ENCODE measurements around the gene ABHD12. TPM values are rescaled to one million over a fixed set of nuclear protein-coding genes. Genes with fewer than 3 reads are reported as not detected.

The ABHD12 gene
- total RNA-seq, 1 experiment from 2014 or later, result 56.7 TPM

- no peak for DNase-seq (ENCODE audit: low read depth, low spot score)
- in situ Hi-C loops (cut with HindIII; ENCODE audit: low pct_unique_long_range_greater_than_20kb, low sequenced_read_pairs), result no loop called here
Observed at GRCh38 chr20:25259788-25260254, 130.8 kb downstream of the ABHD12 start.

DNA sequence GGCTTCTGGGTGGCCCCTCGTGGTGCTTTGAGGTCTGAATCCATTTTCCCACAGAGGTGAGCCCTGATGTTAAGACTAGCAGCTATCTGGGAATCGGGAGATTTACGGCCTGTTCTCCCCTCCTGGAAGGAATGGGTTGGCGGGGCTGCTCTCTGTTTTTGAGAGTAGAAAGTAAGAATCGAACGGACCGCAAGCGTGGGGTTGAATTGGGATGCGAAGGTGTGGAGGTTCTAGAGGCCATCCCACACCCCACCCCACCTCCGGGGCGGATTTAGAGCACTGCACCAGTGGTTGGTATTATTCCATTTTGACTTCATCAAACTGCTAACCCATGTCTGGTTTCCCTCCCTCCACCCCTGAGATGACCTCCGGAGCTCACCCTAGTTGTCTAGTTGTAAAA lies 131.3 kb downstream of the ABHD12 start:
- in situ Hi-C loops (cut with HindIII; ENCODE audit: low pct_unique_long_range_greater_than_20kb, low sequenced_read_pairs), result no loop called here
- DNase-seq (ENCODE audit: low read depth, low spot score), result no peak

DNA sequence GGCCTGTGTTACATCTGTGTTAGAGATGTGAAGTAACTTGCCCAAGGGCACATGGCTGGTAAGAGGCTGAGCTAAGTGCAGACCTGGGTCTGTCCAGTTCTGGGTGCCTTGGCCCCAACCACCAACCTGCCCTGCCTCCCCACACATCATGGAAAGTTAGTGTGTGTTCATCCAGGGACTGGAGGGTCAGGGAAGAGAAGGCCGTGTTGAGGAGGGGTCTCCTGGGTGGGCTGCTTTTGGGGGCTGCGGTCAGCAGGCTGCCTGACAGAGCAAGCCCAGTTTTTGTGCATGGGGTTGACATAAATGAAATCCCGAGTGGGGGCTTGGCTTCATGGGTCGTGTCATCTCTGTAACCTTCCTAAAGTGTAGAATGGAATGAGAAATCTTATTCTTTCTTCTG lies 131.8 kb downstream of the ABHD12 start:
- in situ Hi-C loops (cut with HindIII; ENCODE audit: low pct_unique_long_range_greater_than_20kb, low sequenced_read_pairs), result no loop called here
- DNase-seq (ENCODE audit: low read depth, low spot score), result no peak

DNA sequence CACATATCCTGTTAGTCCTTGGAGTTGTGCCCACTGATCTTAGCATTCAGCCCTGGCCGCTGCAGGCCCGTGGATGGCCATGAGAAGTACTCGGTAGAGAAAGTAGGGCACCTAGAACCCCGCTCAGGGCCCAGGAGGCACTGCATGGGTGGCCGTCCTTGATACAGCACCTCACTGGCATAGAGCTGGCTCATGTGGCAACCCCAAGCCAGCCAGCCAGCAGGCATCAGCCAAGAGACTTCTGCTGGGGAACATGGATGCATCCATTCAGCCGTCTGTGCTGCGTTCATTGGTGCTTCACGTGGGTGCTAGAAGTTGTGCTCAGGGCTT lies 132.2 kb downstream of the ABHD12 start:
- no peak for DNase-seq (ENCODE audit: low read depth, low spot score)

DNA sequence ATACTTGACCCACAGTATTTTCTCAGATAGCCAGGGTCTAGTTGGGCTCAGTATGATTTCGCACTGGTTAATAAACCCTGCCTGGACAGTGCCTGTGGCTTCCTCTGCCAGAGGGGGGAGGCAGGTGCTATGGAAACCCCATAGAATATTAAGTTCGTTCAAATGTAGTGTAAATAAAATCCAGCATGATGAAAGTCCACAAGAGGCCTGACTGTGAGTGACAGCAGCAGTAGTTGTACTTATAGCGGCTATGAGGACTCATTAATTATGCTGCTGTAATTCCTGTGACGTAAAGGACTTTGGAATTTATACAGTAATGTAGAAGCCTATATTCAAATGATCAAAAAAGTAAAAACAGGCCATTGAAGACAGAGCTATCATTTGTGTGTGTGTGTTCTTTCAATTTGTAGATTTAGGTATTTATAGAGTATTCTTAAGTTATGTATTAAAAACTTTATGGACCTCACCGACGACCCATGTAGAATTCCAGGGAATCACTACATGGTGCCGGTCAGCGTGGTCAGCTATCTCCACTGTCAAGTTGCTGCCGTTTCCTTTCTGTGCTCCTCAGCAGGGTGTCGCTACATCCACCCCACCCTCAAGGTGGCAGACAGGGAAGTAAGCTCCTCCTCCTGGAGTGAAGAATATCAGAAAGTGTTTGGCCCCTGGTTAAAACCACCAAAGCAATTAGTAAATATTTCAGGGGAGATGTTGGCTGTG lies 132.7 kb downstream of the ABHD12 start:
- DNase-seq (ENCODE audit: low read depth, low spot score), result no peak
- in situ Hi-C loops (cut with HindIII; ENCODE audit: low pct_unique_long_range_greater_than_20kb, low sequenced_read_pairs), result no loop called here

More for the DNA sequence above, 132.2 kb downstream of the ABHD12 start:
- in situ Hi-C loops (cut with HindIII; ENCODE audit: low pct_unique_long_range_greater_than_20kb, low sequenced_read_pairs), result no loop called here

GRCh38 chr20:25257130-25257529 lies 133.5 kb downstream of the ABHD12 start:
- in situ Hi-C loops (cut with HindIII; ENCODE audit: low pct_unique_long_range_greater_than_20kb, low sequenced_read_pairs), result no loop called here

DNA sequence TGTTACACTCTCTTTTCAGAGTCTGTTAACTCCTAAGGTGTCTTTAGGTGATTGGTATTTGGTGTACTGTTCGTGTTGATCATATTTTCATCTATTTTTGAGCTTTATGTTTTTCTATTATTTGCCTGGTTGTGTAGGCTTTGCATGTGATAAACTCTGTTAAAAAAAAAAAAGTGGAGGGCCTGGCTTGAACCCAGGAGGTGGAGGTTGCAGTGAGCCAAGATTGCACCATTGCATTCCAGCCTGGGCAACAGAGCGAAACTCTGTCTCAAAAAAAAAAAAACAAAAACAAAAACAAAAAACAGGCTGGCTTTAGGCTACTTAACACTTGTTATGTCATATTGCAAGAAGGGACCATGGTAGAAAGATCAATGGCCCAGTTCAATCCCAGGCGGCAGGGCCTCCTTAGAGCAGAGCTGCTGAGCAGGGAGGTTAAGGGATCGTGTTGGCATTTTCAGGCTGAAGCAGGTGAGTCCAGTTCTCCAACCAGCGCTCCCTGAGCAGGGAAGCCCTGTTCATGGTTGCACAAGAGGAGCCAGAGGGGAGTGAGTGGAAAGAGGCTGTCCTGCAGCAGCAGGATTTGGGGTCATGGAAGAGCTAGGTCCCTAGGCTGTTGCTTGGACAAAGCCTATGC lies 134.3 kb downstream of the ABHD12 start:
- in situ Hi-C loops (cut with HindIII; ENCODE audit: low pct_unique_long_range_greater_than_20kb, low sequenced_read_pairs), result no loop called here
- no peak for DNase-seq (ENCODE audit: low read depth, low spot score)

More at GRCh38 chr20:25257130-25257529, 133.5 kb downstream of the ABHD12 start:
- no peak for DNase-seq (ENCODE audit: low read depth, low spot score)

GRCh38 chr20:25254986-25255680 lies 135.5 kb downstream of the ABHD12 start:
- no peak for DNase-seq (ENCODE audit: low read depth, low spot score)
- in situ Hi-C loops (cut with HindIII; ENCODE audit: low pct_unique_long_range_greater_than_20kb, low sequenced_read_pairs), result no loop called here

DNA sequence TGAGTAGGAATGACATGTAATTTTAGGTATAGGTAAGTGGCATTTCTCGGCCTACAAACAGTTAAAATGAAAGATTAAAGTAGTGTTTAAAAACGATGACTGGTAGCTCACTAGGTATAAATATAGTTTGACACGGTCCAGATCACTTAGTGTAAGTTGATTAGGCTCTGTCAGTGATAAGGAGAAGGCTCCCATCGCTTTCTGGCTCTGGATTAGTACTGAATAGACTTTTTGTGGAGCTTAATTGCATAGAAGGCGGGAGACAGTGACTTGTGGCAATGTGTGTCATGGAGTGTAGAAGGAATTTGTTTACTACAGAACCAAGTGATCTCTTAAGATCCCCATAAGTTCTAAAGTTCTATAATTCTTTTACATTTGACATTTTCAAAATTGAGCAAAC lies 136.1 kb downstream of the ABHD12 start:
- DNase-seq (ENCODE audit: low read depth, low spot score), result no peak
- in situ Hi-C loops (cut with HindIII; ENCODE audit: low pct_unique_long_range_greater_than_20kb, low sequenced_read_pairs), result no loop called here

GRCh38 chr20:25253606-25254275 lies 136.9 kb downstream of the ABHD12 start:
- DNase-seq (ENCODE audit: low read depth, low spot score), result no peak
- in situ Hi-C loops (cut with HindIII; ENCODE audit: low pct_unique_long_range_greater_than_20kb, low sequenced_read_pairs), result no loop called here

DNA sequence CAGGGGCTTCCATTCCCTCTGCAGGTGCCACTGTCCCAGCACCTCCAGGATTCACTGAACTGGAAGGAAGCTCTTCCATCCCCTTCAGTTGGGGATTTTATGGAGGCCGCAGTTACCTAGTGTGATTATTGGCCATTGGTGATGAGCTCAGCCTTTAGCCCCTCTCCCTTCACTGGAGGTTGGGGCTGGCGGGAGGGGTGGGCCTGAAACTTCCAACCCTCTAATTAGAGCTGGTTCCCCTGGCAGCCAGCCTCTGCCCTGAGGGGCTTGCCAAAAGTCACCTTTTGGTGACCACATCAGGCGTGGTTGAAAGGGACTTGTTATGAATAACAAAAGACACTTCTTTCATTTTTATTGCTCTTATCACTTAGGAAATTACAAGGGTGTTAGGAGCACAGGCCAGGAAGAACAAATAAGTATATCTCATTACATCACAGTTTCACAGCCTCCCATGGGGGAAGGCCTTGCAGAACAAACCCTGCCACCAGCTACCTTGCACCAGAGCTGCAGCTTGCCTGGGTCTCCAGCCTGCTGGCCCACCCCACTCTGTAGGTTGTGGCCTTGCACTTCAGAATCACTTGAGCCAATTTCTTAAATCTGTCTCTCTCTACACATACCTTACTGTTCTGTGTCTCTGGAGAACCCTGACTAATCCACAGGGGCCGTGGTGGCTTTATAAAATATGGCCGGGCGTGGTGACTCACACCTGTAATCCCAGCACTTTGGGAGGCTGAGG lies 137.8 kb downstream of the ABHD12 start:
- DNase-seq (ENCODE audit: low read depth, low spot score), result no peak
- in situ Hi-C loops (cut with HindIII; ENCODE audit: low pct_unique_long_range_greater_than_20kb, low sequenced_read_pairs), result no loop called here

DNA sequence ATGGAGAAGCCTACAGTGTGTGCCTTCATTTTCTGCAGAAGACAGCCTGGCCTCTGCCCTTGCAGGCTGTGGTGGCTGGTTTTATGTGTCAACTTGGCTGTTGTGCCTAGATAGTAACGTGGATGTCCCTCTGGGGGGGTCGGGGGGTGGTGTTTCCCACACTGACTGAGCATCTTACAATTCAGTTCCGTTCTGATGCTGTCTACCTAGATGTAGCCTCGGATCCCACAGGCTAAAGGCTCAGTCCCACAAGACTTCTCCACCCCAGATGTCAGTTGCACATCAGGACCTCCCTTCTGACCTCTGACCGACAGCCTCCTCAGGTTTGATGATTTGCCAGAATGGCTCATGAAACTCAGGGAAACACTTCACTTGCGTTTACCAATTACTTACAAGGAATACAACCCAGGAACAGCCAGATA lies 138.4 kb downstream of the ABHD12 start:
- in situ Hi-C loops (cut with HindIII; ENCODE audit: low pct_unique_long_range_greater_than_20kb, low sequenced_read_pairs), result no loop called here
- DNase-seq (ENCODE audit: low read depth, low spot score), result no peak

DNA sequence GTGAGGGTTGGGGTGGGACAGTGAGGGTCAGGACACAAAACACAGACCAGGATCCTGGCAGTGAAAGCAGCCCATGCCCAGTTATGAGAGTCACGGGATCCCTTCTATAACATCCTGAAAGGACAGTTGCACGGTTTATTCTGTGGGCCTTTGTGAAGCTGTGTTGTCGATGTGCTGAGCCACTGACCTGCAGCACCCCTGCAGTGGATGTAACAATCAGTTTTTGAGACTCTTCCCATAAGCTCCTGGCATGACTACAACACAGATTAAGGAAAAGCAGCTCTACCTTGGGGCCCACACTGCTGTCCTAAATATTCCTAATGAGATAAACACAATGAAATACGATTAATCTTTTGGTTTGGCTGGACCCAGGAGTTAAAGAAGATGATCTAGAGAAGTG lies 139.1 kb downstream of the ABHD12 start:
- in situ Hi-C loops (cut with HindIII; ENCODE audit: low pct_unique_long_range_greater_than_20kb, low sequenced_read_pairs), result no loop called here
- DNase-seq (ENCODE audit: low read depth, low spot score), result peak; percentile 87

- DNase-seq (ENCODE audit: low read depth, low spot score), result no peak
- in situ Hi-C loops (cut with HindIII; ENCODE audit: low pct_unique_long_range_greater_than_20kb, low sequenced_read_pairs), result no loop called here
Observed at GRCh38 chr20:25251019-25251418, 139.6 kb downstream of the ABHD12 start.

- in situ Hi-C loops (cut with HindIII; ENCODE audit: low pct_unique_long_range_greater_than_20kb, low sequenced_read_pairs), result no loop called here
- DNase-seq (ENCODE audit: low read depth, low spot score), result peak; percentile 56
Observed at GRCh38 chr20:25250508-25250907, 140.1 kb downstream of the ABHD12 start.

Data from SK-MEL-5 (cell line).